NCI-H82 treated with DMSO at 0.1 percent for 48 hours (cell line): ENCODE results near the gene VMP1.
"Not testable (repeated sequence)": the region's sequence is repeated elsewhere in the genome, so short reads cannot be mapped to it uniquely, and the experiment has no call there.

ENCODE experiments used
- DNase-seq: peaks from one replicate; lab custom pipeline; 2025; ENCODE audit not compliant: unreplicated experiment; lab: John Stamatoyannopoulos, UW

Gene VMP1

GRCh38 chr17:59838052-59838916 is 130.8 kb downstream of the VMP1 start:
- DNase-seq: no peak

- no peak for DNase-seq
These were observed 132.3 kb downstream of the VMP1 start for GRCh38 chr17:59839651-59840328.

GRCh38 chr17:59840329-59841090 is 133.1 kb downstream of the VMP1 start:
- DNase-seq: no peak

- not testable (repeated sequence) for DNase-seq
These were observed 133.8 kb downstream of the VMP1 start for GRCh38 chr17:59841091-59841881.

- not testable (repeated sequence) for DNase-seq
These were observed 134.4 kb downstream of the VMP1 start for GRCh38 chr17:59841882-59842263.

GRCh38 chr17:59842901-59843652 is 135.6 kb downstream of the VMP1 start:
- DNase-seq: no peak

- DNase-seq: no peak
These were observed 137.6 kb downstream of the VMP1 start for GRCh38 chr17:59844884-59845594.

GRCh38 chr17:59845595-59846393 is 138.3 kb downstream of the VMP1 start:
- peak; percentile 72 for DNase-seq

GRCh38 chr17:59846394-59847165 is 139.1 kb downstream of the VMP1 start:
- DNase-seq: no peak

- no peak for DNase-seq
These were observed 140.9 kb downstream of the VMP1 start for GRCh38 chr17:59848385-59848668.

DNA sequence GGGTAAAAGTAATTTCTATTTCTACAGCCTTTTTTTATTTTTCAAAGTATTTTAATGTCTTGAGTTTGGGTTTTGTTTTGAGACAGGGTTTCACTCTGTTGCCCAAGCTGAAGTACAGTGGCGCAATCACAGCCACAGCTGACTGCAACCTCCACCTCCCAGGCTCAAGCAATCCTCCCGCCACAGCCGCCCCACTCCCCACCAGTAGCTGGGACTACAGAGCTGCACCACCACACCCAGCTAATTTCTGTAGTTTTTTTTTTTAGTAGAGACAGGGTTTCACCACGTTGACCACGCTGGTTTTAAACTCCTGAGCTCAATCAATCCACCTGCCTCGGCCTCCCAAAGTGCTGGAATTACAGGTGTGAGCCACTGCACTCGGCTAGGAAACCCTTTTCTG is 141.3 kb downstream of the VMP1 start:
- no peak for DNase-seq

DNA sequence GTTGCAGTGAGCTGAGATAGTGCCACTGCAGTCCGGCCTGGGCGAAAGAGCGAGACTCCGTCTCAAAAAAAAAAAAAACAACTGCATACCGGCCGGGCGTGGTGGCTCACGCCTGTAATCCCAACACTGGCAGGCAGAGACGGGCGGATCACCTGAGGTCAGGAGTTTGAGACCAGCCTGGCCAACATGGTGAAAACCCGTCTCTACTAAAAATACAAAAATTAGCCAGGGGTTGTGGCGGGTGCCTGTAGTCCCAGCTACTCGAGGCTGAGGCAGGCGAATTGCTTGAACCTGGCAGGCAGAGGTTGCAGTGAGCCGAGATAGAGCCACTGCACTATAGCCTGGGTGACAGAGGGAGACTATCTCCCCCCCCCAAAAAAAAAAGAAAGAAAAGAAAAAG is 142.9 kb downstream of the VMP1 start:
- DNase-seq: not testable (repeated sequence)

DNA sequence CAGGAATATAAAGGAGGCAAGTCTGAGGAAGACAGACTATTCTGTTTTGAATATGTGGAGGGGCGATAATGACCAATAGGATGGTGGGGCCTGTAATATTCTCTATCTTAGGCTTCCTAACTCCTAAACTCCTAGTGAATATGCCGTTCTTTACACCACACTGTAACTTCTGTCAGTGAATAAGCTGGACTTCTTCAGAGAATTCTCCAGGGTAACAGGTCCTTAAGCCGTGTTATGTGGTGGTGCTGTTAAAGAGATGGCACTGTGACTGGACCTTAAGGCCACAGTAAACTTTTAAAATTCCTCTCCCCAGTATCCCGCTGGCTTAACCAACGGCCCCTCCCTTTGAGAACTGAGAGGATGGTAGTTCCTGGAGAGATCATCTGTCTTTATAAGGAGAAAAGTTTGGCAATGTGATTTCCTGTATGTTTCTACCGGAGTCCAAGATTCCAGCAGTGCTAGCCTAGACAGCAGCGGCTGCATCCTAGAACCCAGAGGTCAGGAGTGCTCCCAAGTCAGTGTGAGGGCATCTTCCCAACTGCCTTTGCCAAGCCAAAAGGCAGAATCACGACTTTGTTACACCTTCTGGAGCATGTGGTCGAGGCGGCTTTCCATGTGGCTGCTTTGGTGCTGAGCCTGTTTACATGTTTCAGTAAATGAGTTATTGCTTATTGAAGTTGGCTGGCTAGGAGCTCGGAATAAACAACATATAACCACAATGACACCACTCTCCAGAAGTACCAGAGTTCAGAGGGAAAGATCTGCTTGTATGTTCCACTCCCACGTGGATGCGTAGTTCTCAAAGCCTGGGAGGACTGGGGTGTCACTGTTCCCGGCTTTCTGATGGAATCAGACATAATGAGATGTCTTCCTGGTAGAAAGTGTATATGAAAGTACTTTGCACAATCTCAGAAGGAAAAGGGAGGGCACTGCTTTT is 144.3 kb downstream of the VMP1 start:
- DNase-seq: no peak

DNA sequence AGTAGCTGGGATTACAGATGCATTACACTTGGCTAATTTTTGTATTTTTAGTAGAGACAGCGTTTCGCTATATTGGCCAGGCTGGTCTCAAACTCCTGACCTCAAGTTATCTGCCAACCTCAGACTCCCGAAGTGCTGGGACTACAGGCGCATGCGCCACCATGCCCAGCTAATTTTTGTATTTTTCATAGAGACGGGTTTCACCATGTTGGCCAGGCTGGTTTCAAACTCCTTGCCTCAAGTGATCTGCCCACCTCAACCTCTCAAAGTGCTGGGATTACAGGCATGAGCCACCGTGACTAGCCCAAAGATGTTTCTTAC is 145.4 kb downstream of the VMP1 start:
- not testable (repeated sequence) for DNase-seq

DNA sequence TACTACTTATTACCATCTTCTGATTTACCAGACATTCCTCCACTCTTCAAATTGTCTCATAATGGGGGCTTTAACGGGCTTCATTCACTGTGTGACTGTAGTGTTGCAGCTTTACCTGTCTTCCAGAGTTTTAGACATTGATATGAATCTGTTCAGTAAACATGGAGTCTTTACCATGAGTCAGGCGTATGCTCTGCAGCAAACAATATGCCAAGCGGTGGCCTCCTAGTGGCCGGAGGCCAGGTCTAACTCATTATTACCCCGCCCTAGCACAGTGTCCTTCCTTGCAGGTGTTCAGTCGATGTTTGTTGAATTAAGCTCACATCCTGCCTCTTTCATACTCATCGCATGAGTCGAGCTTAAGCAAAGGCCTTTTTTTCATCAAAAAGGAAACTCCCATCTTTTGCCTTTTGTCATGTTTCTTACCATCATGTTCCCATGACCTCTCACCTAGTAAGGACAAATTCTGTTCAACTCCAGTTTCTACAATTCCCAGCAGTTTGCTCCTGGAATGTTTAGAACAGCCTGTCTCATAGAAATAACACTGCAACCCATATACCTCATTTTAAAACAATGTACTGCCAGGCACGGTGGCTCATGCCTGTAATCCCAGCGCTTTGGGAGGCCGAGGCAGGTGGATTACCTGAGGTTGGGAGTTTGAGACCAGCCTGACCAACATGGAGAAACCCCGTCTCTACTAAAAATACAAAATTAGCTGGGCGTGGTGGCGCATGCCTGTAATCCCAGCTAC is 145.9 kb downstream of the VMP1 start:
- no peak for DNase-seq

DNA sequence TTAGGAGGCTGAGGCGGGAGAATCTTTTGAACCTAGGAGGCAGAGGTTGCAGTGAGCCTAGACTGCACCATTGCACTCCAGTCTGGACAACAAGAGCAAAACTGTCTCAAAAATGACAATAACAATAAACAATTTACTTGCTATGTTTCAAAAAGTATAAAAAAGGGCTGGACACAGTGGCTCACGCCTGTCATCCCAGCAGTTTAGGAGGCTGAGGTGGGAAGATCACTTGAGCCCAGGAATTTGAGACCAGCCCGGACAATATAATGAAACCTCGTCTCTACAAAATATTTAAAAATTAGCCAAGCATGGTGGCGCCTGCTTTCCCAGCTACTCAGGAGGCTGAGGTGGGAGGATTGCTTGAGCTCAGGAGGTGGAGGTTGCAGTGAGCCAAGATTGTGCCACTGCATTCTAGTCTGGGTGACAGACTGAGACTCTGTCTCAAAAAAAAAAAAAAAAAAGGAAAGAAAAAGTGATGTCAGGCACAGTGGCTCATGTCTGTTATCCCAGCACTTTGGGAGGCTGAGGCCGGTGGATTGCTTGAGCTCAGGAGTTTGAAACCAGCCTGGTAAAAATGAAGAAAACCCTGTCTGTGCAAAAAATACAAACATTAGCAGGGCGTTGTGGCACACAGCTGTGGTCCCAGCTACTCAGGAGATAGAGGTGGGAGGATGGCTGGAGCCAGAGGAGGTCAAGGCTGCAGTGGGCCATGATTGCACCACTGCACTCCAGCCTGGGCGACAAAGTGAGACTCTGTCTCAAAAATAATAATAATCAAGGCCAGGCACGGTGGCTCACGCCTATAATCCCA is 146.7 kb downstream of the VMP1 start:
- not testable (repeated sequence) for DNase-seq
